ENCODE measurements around the gene CALHM4.
A peak's percentile ranks its signal among the peaks of the same experiment; 100 is the strongest.

The CALHM4 gene

GRCh38 chr6:116528133-116528532, 25.4 kb upstream of the CALHM4 start:
- H3K23ac ChIP-seq (ENCODE audit: low read length in 2 of 2), result no peak overlapping the region
- no peak overlapping the region for H4K8ac ChIP-seq (ENCODE audit: low read length)
- H3K27me3 ChIP-seq (ENCODE audit: control insufficient read depth in 1 of 2, insufficient read depth in 1 of 2, low read length in 2 of 2), result no peaks in the 10 kb centered on the region
- no peak overlapping the region for H3K4ac ChIP-seq (ENCODE audit: low read depth in 1 of 2, low read length in 2 of 2)
- H3K27ac ChIP-seq (ENCODE audit: low read length, poor library complexity, severe bottlenecking), result no peak overlapping the region
- H3K14ac ChIP-seq (ENCODE audit: low read length in 2 of 2), result no peak overlapping the region
- H3K4me3 ChIP-seq (ENCODE audit: insufficient read depth in 1 of 2, low read depth in 1 of 2, low read length in 2 of 2), result no peak overlapping the region
- H3K36me3 ChIP-seq (ENCODE audit: control insufficient read depth in 1 of 2, insufficient read depth in 2 of 2, low read depth in 1 of 2, low read length in 2 of 2), result no peaks in the 10 kb centered on the region
- no peak overlapping the region for H2BK120ac ChIP-seq (ENCODE audit: low read depth, low read length)
- no peak overlapping the region for H2AK5ac ChIP-seq (ENCODE audit: low read length, severe bottlenecking)
- no peak overlapping the region for H4K91ac ChIP-seq (ENCODE audit: low read length)
- H3K9me3 ChIP-seq (ENCODE audit: control insufficient read depth, low read length), result no peaks in the 10 kb centered on the region
- H2AFZ ChIP-seq (ENCODE audit: low read depth, low read length), result no peak overlapping the region
- H2BK12ac ChIP-seq (ENCODE audit: low read length in 2 of 2), result no peak overlapping the region
- H3K79me1 ChIP-seq (replicated peaks; ENCODE audit: low read length, poor library complexity, severe bottlenecking), result no peaks in the 10 kb centered on the region
- no peak overlapping the region for H2BK15ac ChIP-seq (ENCODE audit: low read depth, poor library complexity, severe bottlenecking)
- H3K18ac ChIP-seq (ENCODE audit: low read depth in 1 of 2, low read length in 2 of 2), result no peak overlapping the region
- DNase-seq, result no peak
- H2BK5ac ChIP-seq (ENCODE audit: low read depth, low read length, poor library complexity, severe bottlenecking), result no peak overlapping the region
- no peak overlapping the region for H3K9ac ChIP-seq (ENCODE audit: low read length)
- H3K4me1 ChIP-seq (ENCODE audit: control insufficient read depth, insufficient read depth, low read depth, low read length), result peaks cover 10% of the 10 kb centered on the region
- H3K4me2 ChIP-seq (ENCODE audit: low read length, poor library complexity, severe bottlenecking), result no peak overlapping the region
- WGBS, result no CpG with 5 or more reads among the region's 1 CpG

GRCh38 chr6:116528780-116529179, 24.8 kb upstream of the CALHM4 start:
- Histone ChIP-seq H3K4me2 (ENCODE audit: low read length, poor library complexity, severe bottlenecking) (no peak overlapping the region), H3K27ac (ENCODE audit: low read length, poor library complexity, severe bottlenecking) (no peak overlapping the region), H3K9me3 (ENCODE audit: control insufficient read depth, low read length) (no peaks in the 10 kb centered on the region), H2BK120ac (ENCODE audit: low read depth, low read length) (no peak overlapping the region), H4K8ac (ENCODE audit: low read length) (no peak overlapping the region), H3K4me1 (ENCODE audit: control insufficient read depth, insufficient read depth, low read depth, low read length) (peaks cover 10% of the 10 kb centered on the region), H3K79me1 (replicated peaks; ENCODE audit: low read length, poor library complexity, severe bottlenecking) (no peaks in the 10 kb centered on the region), H2BK15ac (ENCODE audit: low read depth, poor library complexity, severe bottlenecking) (no peak overlapping the region), H2AK5ac (ENCODE audit: low read length, severe bottlenecking) (no peak overlapping the region), H2AFZ (ENCODE audit: low read depth, low read length) (no peak overlapping the region), H3K23ac (ENCODE audit: low read length in 2 of 2) (no peak overlapping the region), H3K9ac (ENCODE audit: low read length) (no peak overlapping the region), H3K4ac (ENCODE audit: low read depth in 1 of 2, low read length in 2 of 2) (no peak overlapping the region), H3K36me3 (ENCODE audit: control insufficient read depth in 1 of 2, insufficient read depth in 2 of 2, low read depth in 1 of 2, low read length in 2 of 2) (no peaks in the 10 kb centered on the region), H3K4me3 (ENCODE audit: insufficient read depth in 1 of 2, low read depth in 1 of 2, low read length in 2 of 2) (no peak overlapping the region), H4K91ac (ENCODE audit: low read length) (no peak overlapping the region), H2BK12ac (ENCODE audit: low read length in 2 of 2) (peak overlapping the region in 1 of 2 experiments; percentile 54), H3K27me3 (ENCODE audit: control insufficient read depth in 1 of 2, insufficient read depth in 1 of 2, low read length in 2 of 2) (no peaks in the 10 kb centered on the region), H3K14ac (ENCODE audit: low read length in 2 of 2) (no peak overlapping the region), H2BK5ac (ENCODE audit: low read depth, low read length, poor library complexity, severe bottlenecking) (no peak overlapping the region), H3K18ac (ENCODE audit: low read depth in 1 of 2, low read length in 2 of 2) (no peak overlapping the region)
- 30% methylated on average over 3 of the region's 3 CpGs for WGBS
- DNase-seq, result no peak

- Histone ChIP-seq H3K4ac (ENCODE audit: low read depth in 1 of 2, low read length in 2 of 2) (no peak overlapping the region), H3K4me1 (ENCODE audit: control insufficient read depth, insufficient read depth, low read depth, low read length) (peaks cover 10% of the 10 kb centered on the region), H2BK5ac (ENCODE audit: low read depth, low read length, poor library complexity, severe bottlenecking) (no peak overlapping the region), H3K9me3 (ENCODE audit: control insufficient read depth, low read length) (no peaks in the 10 kb centered on the region), H3K9ac (ENCODE audit: low read length) (no peak overlapping the region), H2AK5ac (ENCODE audit: low read length, severe bottlenecking) (no peak overlapping the region), H2BK15ac (ENCODE audit: low read depth, poor library complexity, severe bottlenecking) (no peak overlapping the region), H3K79me1 (replicated peaks; ENCODE audit: low read length, poor library complexity, severe bottlenecking) (no peaks in the 10 kb centered on the region), H3K23ac (ENCODE audit: low read length in 2 of 2) (no peak overlapping the region), H3K14ac (ENCODE audit: low read length in 2 of 2) (no peak overlapping the region), H3K4me3 (ENCODE audit: insufficient read depth in 1 of 2, low read depth in 1 of 2, low read length in 2 of 2) (no peak overlapping the region), H3K18ac (ENCODE audit: low read depth in 1 of 2, low read length in 2 of 2) (no peak overlapping the region), H3K27me3 (ENCODE audit: control insufficient read depth in 1 of 2, insufficient read depth in 1 of 2, low read length in 2 of 2) (no peaks in the 10 kb centered on the region), H2BK120ac (ENCODE audit: low read depth, low read length) (no peak overlapping the region), H2AFZ (ENCODE audit: low read depth, low read length) (no peak overlapping the region), H4K91ac (ENCODE audit: low read length) (no peak overlapping the region), H3K4me2 (ENCODE audit: low read length, poor library complexity, severe bottlenecking) (no peak overlapping the region), H3K27ac (ENCODE audit: low read length, poor library complexity, severe bottlenecking) (peak overlapping the region; percentile 28), H4K8ac (ENCODE audit: low read length) (no peak overlapping the region), H3K36me3 (ENCODE audit: control insufficient read depth in 1 of 2, insufficient read depth in 2 of 2, low read depth in 1 of 2, low read length in 2 of 2) (no peaks in the 10 kb centered on the region), H2BK12ac (ENCODE audit: low read length in 2 of 2) (no peak overlapping the region)
- WGBS, result 100% methylated on average over 2 of the region's 3 CpGs
- no peak for DNase-seq
These were observed 23.9 kb upstream of the CALHM4 start for GRCh38 chr6:116529466-116530290.

GRCh38 chr6:116530436-116530835, 23.1 kb upstream of the CALHM4 start:
- Histone ChIP-seq H3K4me3 (ENCODE audit: insufficient read depth in 1 of 2, low read depth in 1 of 2, low read length in 2 of 2) (no peak overlapping the region), H3K18ac (ENCODE audit: low read depth in 1 of 2, low read length in 2 of 2) (no peak overlapping the region), H3K9me3 (ENCODE audit: control insufficient read depth, low read length) (no peaks in the 10 kb centered on the region), H2BK15ac (ENCODE audit: low read depth, poor library complexity, severe bottlenecking) (no peak overlapping the region), H2BK5ac (ENCODE audit: low read depth, low read length, poor library complexity, severe bottlenecking) (no peak overlapping the region), H3K4me2 (ENCODE audit: low read length, poor library complexity, severe bottlenecking) (no peak overlapping the region), H3K79me1 (replicated peaks; ENCODE audit: low read length, poor library complexity, severe bottlenecking) (no peaks in the 10 kb centered on the region), H3K4ac (ENCODE audit: low read depth in 1 of 2, low read length in 2 of 2) (no peak overlapping the region), H3K27ac (ENCODE audit: low read length, poor library complexity, severe bottlenecking) (peak overlapping the region; percentile 28), H3K36me3 (ENCODE audit: control insufficient read depth in 1 of 2, insufficient read depth in 2 of 2, low read depth in 1 of 2, low read length in 2 of 2) (no peaks in the 10 kb centered on the region), H4K8ac (ENCODE audit: low read length) (no peak overlapping the region), H2AFZ (ENCODE audit: low read depth, low read length) (no peak overlapping the region), H3K23ac (ENCODE audit: low read length in 2 of 2) (no peak overlapping the region), H2AK5ac (ENCODE audit: low read length, severe bottlenecking) (no peak overlapping the region), H2BK120ac (ENCODE audit: low read depth, low read length) (no peak overlapping the region), H4K91ac (ENCODE audit: low read length) (no peak overlapping the region), H3K27me3 (ENCODE audit: control insufficient read depth in 1 of 2, insufficient read depth in 1 of 2, low read length in 2 of 2) (no peaks in the 10 kb centered on the region), H3K9ac (ENCODE audit: low read length) (no peak overlapping the region), H3K14ac (ENCODE audit: low read length in 2 of 2) (no peak overlapping the region), H3K4me1 (ENCODE audit: control insufficient read depth, insufficient read depth, low read depth, low read length) (peaks cover 10% of the 10 kb centered on the region), H2BK12ac (ENCODE audit: low read length in 2 of 2) (no peak overlapping the region)
- peak; percentile 55 for DNase-seq
- 50% methylated on average over 1 of the region's 2 CpGs for WGBS

Data from mesenchymal stem cell (in vitro differentiated cells and primary cell).